BLaER1 (cell line): Measurements from ENCODE around the gene CDC42SE1.

ENCODE experiments used
- H3K27ac ChIP-seq: shearing (Covaris generic); formaldehyde crosslinking; 2 replicates; pipeline ENCODE4 v1.8.1; 2022
- H3K27me3 ChIP-seq: shearing (Covaris generic); formaldehyde crosslinking; 2 replicates; pipeline ENCODE4 v1.8.1; 2022
- H3K36me3 ChIP-seq: shearing (Covaris generic); formaldehyde crosslinking; 2 replicates; pipeline ENCODE4 v1.8.1; 2022
- H3K4me1 ChIP-seq: shearing (Covaris generic); formaldehyde crosslinking; 2 replicates; pipeline ENCODE4 v1.8.1; 2022
- H3K4me2 ChIP-seq: shearing (Covaris generic); formaldehyde crosslinking; 2 replicates; pipeline ENCODE4 v1.8.1; 2022
- H3K4me3 ChIP-seq: shearing (Covaris generic); formaldehyde crosslinking; 2 replicates; pipeline ENCODE4 v1.8.1; 2022
- H3K9ac ChIP-seq: shearing (Covaris generic); formaldehyde crosslinking; 2 replicates; pipeline ENCODE4 v1.8.1; 2022
- H3K9me3 ChIP-seq: shearing (Covaris generic); formaldehyde crosslinking; 2 replicates; pipeline ENCODE4 v1.8.1; 2022
- H4K20me1 ChIP-seq: shearing (Covaris generic); formaldehyde crosslinking; 2 replicates; pipeline ENCODE4 v1.8.1; 2022
- Cebpa-rat ChIP-seq: shearing (Covaris generic); IDR thresholded peaks from 2 replicates; pipeline ENCODE4 v1.8.1; 2022

CDC42SE1 gene

DNA sequence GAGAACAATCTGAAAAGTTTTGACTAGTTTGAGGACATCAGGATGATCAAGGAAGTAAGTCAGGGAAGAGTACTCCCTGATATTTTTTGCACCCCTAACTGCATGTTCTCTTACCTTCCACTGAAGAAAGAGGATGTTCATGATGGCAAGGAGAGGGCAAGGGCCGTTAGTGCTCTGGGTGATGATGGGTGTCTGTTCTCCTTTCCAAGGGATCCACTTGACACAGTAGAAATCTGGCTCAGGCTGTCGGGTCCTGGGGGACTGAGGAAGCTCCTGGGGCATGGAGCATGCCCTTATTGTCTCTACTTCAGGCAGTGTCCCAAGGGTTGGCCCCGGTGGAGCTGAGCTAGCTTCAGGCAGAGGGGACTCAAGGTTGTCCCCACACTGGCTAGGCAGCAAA is 57.4 kb downstream of the CDC42SE1 start:
- H3K4me3 ChIP-seq, result no peak overlapping the region
- H3K27ac ChIP-seq, result no peak overlapping the region
- peak overlapping the region; percentile 94; the same call in 1 of the 2 replicates for H3K4me2 ChIP-seq
- peaks cover 55% of the 10 kb centered on the region for H3K4me1 ChIP-seq
- H4K20me1 ChIP-seq, result no peaks in the 10 kb centered on the region; the same call in 1 of the 2 replicates
- TF ChIP-seq Cebpa-rat, result no peak
- no peak overlapping the region for H3K9ac ChIP-seq
- H3K9me3 ChIP-seq, result no peaks in the 10 kb centered on the region
- peaks cover 58% of the 10 kb centered on the region for H3K36me3 ChIP-seq
- no peaks in the 10 kb centered on the region for H3K27me3 ChIP-seq

- H3K4me1 ChIP-seq, result peaks cover 50% of the 10 kb centered on the region
- no peak overlapping the region for H3K27ac ChIP-seq
- no peaks in the 10 kb centered on the region for H3K27me3 ChIP-seq
- H3K9me3 ChIP-seq, result no peaks in the 10 kb centered on the region
- no peak for TF ChIP-seq Cebpa-rat
- H3K9ac ChIP-seq, result no peak overlapping the region
- no peaks in the 10 kb centered on the region; the same call in 1 of the 2 replicates for H4K20me1 ChIP-seq
- H3K4me2 ChIP-seq, result no peak overlapping the region
- H3K36me3 ChIP-seq, result peaks cover 62% of the 10 kb centered on the region
- H3K4me3 ChIP-seq, result no peak overlapping the region
Observed at GRCh38 chr1:151001602-151002001, 57.8 kb downstream of the CDC42SE1 start.
